Activated CD8-positive, alpha-beta T cell treated with anti-CD3 and anti-CD28 coated beads, Interleukin-2, amount 10 ng/mL, durations not matched to agents 7 days and 5 days (primary cell): Measurements from ENCODE around the gene KCNMB2. TPM values are rescaled to one million over a fixed set of nuclear protein-coding genes. Genes with fewer than 3 reads are reported as not detected.

Experiments
- ATAC-seq: fragments of 150-1000 bp; cut with Tn5 transposase; one replicate; pipeline ENCODE4 v1.10.0; 2021; ENCODE audit warnings: moderate library complexity
- CTCF ChIA-PET: fragments of 350-600 bp; sonication (Branson Sonifier 250); formaldehyde crosslinking; loops from one replicate; lab custom pipeline; 2021; ENCODE audit warnings: antibody characterized with exemption; lab: Charles Lee
- POLR2A ChIA-PET: fragments of 350-600 bp; sonication (Branson Sonifier 250); formaldehyde crosslinking; loops from one replicate; lab custom pipeline; 2021; ENCODE audit warnings: antibody characterized with exemption; lab: Charles Lee
- DNase-seq: peaks from one replicate; pipeline ENCODE4 v3.0.0-alpha.2; 2020
- H3K27ac Mint-ChIP-seq: one replicate; pipeline ENCODE4 v1.8.0; 2021; ENCODE audit warnings: mild to moderate bottlenecking, mixed read lengths
- H3K27me3 Mint-ChIP-seq: one replicate; pipeline ENCODE4 v1.8.0; 2021; ENCODE audit warnings: low read depth, mixed read lengths
- H3K36me3 Mint-ChIP-seq: one replicate; pipeline ENCODE4 v1.8.0; 2021; ENCODE audit warnings: low read depth, mixed read lengths
- H3K4me1 Mint-ChIP-seq: one replicate; pipeline ENCODE4 v1.8.0; 2021; ENCODE audit warnings: low read depth, mixed read lengths
- H3K4me3 Mint-ChIP-seq: one replicate; pipeline ENCODE4 v1.8.0; 2021; ENCODE audit warnings: mild to moderate bottlenecking, mixed read lengths
- H3K9me3 Mint-ChIP-seq: one replicate; pipeline ENCODE4 v1.8.0; 2022; ENCODE audit warnings: mixed read lengths; ENCODE audit not compliant: insufficient read depth
- total RNA-seq, 2 experiments: library from RNA; stranded (reverse); gene quantifications; one replicate each; pipeline ENCODE4 v1.2.3, GENCODE V29; 2021

Gene KCNMB2
- total RNA-seq, 2 experiments from 2014 or later: not detected

DNA sequence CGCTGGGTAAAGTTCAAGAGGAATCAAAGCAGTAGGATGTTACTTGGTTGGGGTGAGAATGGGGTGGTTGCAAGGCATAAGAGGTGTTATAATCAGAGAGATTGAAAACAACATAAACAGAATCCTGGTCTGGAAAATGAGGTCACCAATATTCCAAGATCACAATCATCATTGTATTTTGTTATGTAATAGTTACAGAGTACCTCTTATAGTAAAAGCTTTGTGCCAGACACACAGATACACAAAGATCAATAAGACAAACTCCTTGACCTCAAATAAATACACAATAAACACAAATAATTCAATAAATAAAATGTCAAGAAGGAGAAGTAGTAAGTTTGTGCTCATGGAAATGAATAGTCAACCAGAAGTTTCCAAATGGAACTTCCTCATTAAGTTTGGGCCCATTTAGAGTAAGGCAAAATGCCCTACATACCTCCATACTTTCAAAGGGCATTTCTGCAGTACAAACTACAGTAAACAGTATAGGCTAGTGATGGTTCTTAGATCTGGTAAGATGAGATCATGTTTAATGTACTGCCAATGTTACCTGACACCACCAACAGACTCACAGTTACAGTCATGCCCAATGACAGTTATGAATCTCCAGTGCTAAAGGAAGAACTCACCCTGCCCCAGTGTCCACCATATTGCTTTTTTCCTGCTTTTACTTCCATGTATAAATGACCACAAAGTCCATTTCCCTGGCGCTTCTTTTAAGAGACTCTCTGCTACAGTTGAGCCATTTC lies 93.4 kb downstream of the KCNMB2 start:
- ATAC-seq (no peak), DNase-seq (no peak)
- Mint-ChIP-seq H3K36me3 (no peaks in the 10 kb centered on the region), H3K27me3 (no peaks in the 10 kb centered on the region), H3K9me3 (no peaks in the 10 kb centered on the region), H3K4me1 (no peaks in the 10 kb centered on the region), H3K4me3 (no peak overlapping the region), H3K27ac (no peak overlapping the region)
- POLR2A ChIA-PET: no interaction called here
- CTCF ChIA-PET: no interaction called here

DNA sequence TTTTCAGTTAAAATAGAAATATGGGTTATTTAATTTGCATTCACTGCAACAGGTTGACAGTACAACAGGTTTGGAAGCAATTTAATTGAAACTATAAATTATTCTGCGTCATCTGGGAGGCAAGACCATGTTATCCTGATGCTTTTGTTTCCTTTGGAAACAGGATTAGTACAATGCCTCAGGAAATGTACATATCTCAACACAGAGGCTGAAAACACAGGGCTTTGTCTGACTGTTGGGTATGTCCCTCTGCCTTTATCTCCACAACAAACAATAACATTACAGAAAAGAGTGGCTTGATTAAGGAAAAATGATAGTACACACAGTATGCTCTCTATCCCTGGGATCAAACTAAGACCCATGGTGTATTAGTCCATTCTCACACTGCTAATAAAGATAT lies 95.7 kb downstream of the KCNMB2 start:
- Mint-ChIP-seq H3K36me3 (no peaks in the 10 kb centered on the region), H3K4me3 (no peak overlapping the region), H3K4me1 (no peaks in the 10 kb centered on the region), H3K27ac (no peak overlapping the region), H3K9me3 (no peaks in the 10 kb centered on the region), H3K27me3 (no peaks in the 10 kb centered on the region)
- ChIA-PET POLR2A (no interaction called here), CTCF (no interaction called here)
- no peak for DNase-seq
- ATAC-seq: no peak

DNA sequence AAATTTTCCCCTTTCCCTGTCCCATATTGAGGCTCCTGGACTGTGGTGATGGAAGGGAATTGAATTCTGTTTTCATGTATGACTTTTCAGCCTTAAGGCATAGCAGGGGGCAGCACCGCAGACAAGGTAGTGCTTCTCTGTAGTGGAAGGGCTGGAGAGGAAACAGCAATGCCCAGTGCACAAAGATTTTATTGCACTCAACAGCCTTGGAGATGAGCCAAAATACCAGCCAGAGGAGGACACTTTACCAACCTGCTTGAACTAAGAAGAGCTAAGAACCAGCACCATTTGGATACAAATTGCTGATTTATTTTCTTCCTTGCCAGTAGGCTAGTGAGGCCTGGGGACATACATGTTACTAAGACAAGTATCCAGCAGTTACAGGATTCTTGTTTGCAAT lies 98.7 kb downstream of the KCNMB2 start:
- POLR2A ChIA-PET: no interaction called here

DNA sequence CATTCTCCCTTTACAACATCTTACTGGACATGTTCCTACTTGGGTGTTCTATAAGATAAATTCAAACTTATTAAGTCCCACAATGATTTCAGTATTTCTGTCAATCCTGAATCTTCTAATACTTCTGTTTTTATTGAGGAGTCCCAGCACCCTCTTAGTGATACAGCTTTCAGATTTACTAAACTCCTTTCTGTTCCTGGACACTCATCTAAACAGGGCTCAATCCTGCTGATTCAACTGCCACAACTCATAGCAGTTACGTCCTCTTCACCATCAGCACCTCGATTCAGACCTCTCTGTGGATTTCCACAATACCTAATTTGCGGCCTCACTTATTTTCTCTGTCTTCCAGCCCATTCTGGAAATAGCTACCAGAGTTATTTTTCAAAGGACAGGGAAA lies 101.6 kb downstream of the KCNMB2 start:
- Mint-ChIP-seq H3K9me3 (no peaks in the 10 kb centered on the region), H3K4me1 (no peaks in the 10 kb centered on the region), H3K27me3 (no peaks in the 10 kb centered on the region), H3K27ac (no peak overlapping the region), H3K36me3 (no peaks in the 10 kb centered on the region), H3K4me3 (no peak overlapping the region)
- CTCF ChIA-PET: no interaction called here
- no peak for ATAC-seq
- POLR2A ChIA-PET: no interaction called here
- no peak for DNase-seq

More for the DNA sequence above, 98.7 kb downstream of the KCNMB2 start:
- ATAC-seq (no peak), DNase-seq (no peak)
- CTCF ChIA-PET: no interaction called here
- Mint-ChIP-seq H3K27ac (no peak overlapping the region), H3K27me3 (no peaks in the 10 kb centered on the region), H3K4me1 (no peaks in the 10 kb centered on the region), H3K9me3 (no peaks in the 10 kb centered on the region), H3K4me3 (no peak overlapping the region), H3K36me3 (no peaks in the 10 kb centered on the region)

DNA sequence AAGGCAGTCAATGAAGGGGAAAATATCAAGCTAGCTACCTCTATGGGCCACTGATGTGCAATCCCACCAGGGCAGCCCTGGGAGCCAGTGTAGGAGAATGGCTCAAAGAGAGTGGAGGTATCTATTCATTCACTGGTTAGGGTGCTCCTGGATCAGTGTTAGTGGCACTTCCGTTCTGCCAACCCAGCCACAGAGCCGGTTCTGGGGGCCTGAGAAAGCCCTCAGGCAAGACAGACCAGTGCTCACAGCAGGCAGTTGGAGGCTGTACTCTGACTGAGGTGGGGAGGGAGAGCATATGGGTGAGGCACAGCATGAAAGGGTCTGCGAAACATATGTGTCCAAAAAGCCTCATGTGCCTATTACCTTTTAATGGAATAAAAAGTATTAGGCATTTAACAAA lies 109.3 kb downstream of the KCNMB2 start:
- CTCF ChIA-PET: no interaction called here
- H3K4me1 Mint-ChIP-seq: no peaks in the 10 kb centered on the region
- no peak overlapping the region for H3K4me3 Mint-ChIP-seq
- no peaks in the 10 kb centered on the region for H3K36me3 Mint-ChIP-seq
- no peaks in the 10 kb centered on the region for H3K9me3 Mint-ChIP-seq
- no peak overlapping the region for H3K27ac Mint-ChIP-seq
- no peak for DNase-seq
- H3K27me3 Mint-ChIP-seq: no peaks in the 10 kb centered on the region
- POLR2A ChIA-PET: no interaction called here
- no peak for ATAC-seq

DNA sequence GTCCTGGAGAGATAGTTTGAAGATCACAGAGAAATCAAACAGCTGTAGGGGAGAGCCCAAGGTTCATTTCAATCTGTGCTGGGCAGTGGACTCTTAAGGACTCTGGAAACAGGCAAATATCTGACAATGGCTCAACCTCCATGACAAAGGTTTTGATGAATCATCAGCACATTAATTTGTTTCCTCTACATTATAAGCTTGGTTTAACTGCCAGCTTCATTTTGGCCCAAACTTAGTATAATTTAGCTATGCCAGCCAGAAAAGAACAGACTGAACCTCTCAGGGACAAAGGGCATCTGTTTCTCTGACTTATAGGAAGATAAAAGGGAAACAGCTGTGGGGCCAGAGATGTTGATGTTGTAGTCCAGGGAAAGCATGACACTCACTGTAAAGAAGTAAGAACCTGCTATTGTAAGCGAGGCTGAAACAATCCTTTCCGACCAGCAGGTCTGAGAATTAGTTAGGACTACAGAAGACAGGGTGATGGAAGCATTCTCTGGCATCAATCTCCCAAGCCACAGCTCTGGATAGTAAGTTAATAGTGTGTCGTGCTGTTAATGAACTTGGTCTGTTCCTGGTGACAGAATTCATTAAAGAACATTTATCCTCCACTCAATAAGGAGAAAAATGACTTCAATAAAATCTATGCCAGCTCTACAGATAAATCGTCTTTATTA lies 110.1 kb downstream of the KCNMB2 start:
- POLR2A ChIA-PET: no interaction called here
- CTCF ChIA-PET: no interaction called here

DNA sequence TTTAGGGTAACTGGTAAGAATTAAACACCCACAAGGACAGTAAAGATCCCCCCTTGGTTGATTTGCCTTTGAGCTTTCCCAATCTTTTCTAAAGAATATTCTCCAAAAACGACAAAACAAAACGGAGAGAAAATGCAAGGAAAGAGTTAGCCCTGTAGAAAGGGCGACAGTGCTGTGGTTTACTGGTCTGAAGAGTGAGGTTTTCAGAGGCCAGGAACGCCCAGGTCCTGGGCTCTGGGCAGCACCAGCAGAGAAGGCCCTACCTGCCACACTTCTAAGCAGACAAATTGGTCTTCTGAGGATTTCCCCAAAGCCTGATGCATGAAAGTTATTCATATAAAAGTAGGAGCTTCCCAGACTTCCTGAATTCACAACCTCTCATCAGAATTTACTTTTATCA lies 119.3 kb downstream of the KCNMB2 start:
- no peak overlapping the region for H3K4me3 Mint-ChIP-seq
- no peak for DNase-seq
- POLR2A ChIA-PET: no interaction called here
- H3K27me3 Mint-ChIP-seq: no peaks in the 10 kb centered on the region
- no peak overlapping the region for H3K27ac Mint-ChIP-seq
- H3K9me3 Mint-ChIP-seq: no peaks in the 10 kb centered on the region
- CTCF ChIA-PET: no interaction called here
- no peaks in the 10 kb centered on the region for H3K36me3 Mint-ChIP-seq
- no peak for ATAC-seq
- no peaks in the 10 kb centered on the region for H3K4me1 Mint-ChIP-seq

More for the DNA sequence above, 110.1 kb downstream of the KCNMB2 start:
- ATAC-seq (no peak), DNase-seq (no peak)
- H3K36me3 Mint-ChIP-seq: no peaks in the 10 kb centered on the region
- H3K27me3 Mint-ChIP-seq: no peaks in the 10 kb centered on the region
- no peak overlapping the region for H3K27ac Mint-ChIP-seq
- H3K4me3 Mint-ChIP-seq: no peak overlapping the region
- no peaks in the 10 kb centered on the region for H3K9me3 Mint-ChIP-seq
- H3K4me1 Mint-ChIP-seq: no peaks in the 10 kb centered on the region

DNA sequence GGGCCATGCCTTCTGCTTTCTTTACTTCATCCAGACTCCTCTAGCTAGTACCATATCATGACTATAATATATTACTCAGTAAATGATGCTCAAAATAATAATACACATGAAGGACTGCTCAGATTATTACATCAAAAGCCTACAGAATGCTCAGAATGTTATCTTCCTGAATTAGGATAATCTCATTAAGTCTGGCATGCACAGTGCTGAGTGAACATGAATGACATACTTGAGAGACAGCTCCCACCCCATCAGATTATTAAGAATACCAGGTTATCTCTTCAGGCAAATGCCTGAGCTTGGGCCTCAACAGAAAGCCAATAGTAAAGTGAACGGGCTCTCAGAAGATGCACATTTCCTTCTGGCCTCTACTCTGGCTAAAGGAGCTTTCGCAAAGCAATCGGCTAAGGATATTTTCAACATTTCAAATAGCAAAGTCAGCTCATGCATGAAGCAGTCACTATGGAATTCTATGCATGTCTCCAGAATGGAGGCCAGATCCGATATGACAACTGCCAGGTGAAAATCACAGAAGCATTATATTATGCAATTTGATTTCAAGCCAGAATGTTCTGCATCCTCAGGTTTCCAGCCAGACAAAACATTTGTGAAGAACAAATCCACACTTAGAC lies 122.6 kb downstream of the KCNMB2 start:
- no peaks in the 10 kb centered on the region for H3K36me3 Mint-ChIP-seq
- no peak for ATAC-seq
- no peaks in the 10 kb centered on the region for H3K4me1 Mint-ChIP-seq
- H3K4me3 Mint-ChIP-seq: no peak overlapping the region
- no peaks in the 10 kb centered on the region for H3K27me3 Mint-ChIP-seq
- H3K27ac Mint-ChIP-seq: no peak overlapping the region
- POLR2A ChIA-PET: no interaction called here
- CTCF ChIA-PET: no interaction called here
- H3K9me3 Mint-ChIP-seq: no peaks in the 10 kb centered on the region
- no peak for DNase-seq

DNA sequence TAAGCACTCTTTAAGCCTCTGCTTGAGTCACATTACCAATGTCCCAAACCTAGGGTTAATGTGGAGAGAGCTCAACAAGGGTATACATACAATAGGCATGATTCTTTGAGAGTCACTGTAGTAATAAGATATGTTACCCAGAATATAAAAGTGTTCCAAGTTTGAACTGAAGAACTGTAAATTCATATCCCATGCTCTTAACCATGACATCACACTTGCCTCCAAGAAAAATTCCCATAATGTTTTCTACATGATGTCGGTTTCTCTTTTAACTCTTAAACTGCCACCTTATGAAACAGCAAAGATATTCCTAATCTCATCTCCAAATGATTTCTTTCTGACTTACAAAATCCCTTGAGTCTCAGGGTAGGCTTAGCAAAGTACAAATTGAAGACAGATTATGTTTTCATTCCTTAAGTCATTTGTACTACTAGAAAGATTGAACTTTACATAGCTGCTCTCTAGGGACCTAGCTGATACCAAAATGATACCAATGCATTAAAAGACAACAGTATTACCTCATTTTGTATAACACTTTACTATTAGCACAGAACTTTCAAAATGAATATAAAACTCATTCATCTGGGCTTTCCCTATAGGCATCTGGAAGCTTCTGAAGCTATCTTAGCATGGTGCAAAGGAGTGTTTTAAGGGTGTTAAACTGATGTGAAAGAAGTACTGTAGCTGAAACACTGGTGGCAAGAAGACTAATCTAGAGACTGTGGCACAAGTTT lies 127.1 kb downstream of the KCNMB2 start:
- H3K36me3 Mint-ChIP-seq: no peaks in the 10 kb centered on the region
- H3K4me1 Mint-ChIP-seq: no peaks in the 10 kb centered on the region
- no peak overlapping the region for H3K4me3 Mint-ChIP-seq
- H3K27ac Mint-ChIP-seq: no peak overlapping the region
- DNase-seq (no peak), ATAC-seq (no peak)
- no peaks in the 10 kb centered on the region for H3K9me3 Mint-ChIP-seq
- POLR2A ChIA-PET: no interaction called here
- CTCF ChIA-PET: no interaction called here
- H3K27me3 Mint-ChIP-seq: no peaks in the 10 kb centered on the region

DNA sequence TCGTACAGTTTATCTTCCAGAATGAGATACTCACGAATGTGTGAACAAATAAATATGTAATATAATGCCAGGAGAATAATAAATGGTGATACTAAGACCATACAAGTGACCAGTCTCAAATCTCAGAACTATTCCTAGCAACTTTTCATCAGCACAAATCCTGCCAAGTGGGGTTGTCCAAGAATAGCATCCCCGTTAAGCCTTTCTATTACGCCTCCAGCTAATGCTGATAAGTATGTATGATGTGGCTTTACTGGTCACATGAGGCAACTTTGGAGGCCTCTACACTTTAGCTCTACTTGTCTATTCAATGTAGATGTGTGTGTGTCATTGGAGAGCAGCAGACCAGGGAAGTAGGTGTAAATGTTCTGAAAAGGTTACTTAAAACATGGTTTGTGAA lies 129.5 kb downstream of the KCNMB2 start:
- ATAC-seq (no peak), DNase-seq (no peak)
- Mint-ChIP-seq H3K4me1 (peaks cover 12% of the 10 kb centered on the region), H3K9me3 (no peaks in the 10 kb centered on the region), H3K27me3 (no peaks in the 10 kb centered on the region), H3K4me3 (no peak overlapping the region), H3K27ac (no peak overlapping the region), H3K36me3 (no peaks in the 10 kb centered on the region)
- POLR2A ChIA-PET: no interaction called here
- CTCF ChIA-PET: interaction anchor here (0.7 kb wide), 1 partner anchor 15 kb away, joined by 3 read pairs; no protein-coding TSS in a partner anchor

DNA sequence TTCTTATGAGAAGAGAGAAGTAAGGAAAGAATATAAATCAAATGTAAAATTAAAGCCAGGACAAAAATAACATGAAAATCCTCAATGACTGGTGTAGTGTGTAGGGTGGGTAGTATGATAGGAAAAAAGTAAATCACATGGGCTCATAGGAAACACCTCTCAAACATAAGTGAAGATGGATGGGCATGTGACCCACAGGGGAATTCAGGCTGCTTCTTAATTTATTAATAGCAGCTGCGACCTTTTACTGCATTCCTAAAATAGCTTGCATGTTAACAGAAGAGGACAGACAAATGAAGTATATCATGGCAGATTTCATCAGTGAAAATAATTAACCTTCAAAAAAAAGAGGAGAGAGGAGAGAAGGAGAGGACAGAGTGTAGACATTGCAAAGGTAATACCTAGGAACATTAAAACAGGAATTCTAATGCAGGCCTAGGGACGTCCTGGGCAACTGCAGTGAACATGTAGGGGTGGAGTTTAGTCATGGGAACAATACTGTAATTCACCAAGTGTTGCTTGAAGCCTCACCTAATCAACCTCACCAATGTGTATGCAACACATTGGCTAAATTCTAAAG lies 132.9 kb downstream of the KCNMB2 start:
- H3K27ac Mint-ChIP-seq: no peak overlapping the region
- H3K9me3 Mint-ChIP-seq: no peaks in the 10 kb centered on the region
- H3K4me3 Mint-ChIP-seq: no peak overlapping the region
- no peak for ATAC-seq
- H3K27me3 Mint-ChIP-seq: no peaks in the 10 kb centered on the region
- no peaks in the 10 kb centered on the region for H3K36me3 Mint-ChIP-seq
- peaks cover 12% of the 10 kb centered on the region for H3K4me1 Mint-ChIP-seq
- POLR2A ChIA-PET: no interaction called here
- no peak for DNase-seq
- CTCF ChIA-PET: no interaction called here
